Lung (tissue), 12 donors: ENCODE results near the gene KRTAP9-4. TPM values are rescaled to one million over a fixed set of nuclear protein-coding genes. Genes with fewer than 3 reads are reported as not detected.

ENCODE experiments used
- ATAC-seq: fragments of 200-7000 bp; cut with Tn5 transposase; one replicate; pipeline ENCODE4 v1.9.1; 2020; ENCODE audit warnings: moderate number of reproducible peaks; ENCODE audit not compliant: insufficient read depth, low FRiP score
- DNase-seq, 3 donors: peaks; one replicate each; pipeline ENCODE4 v3.0.0-alpha.2; 2013 to 2017
- H3K27ac ChIP-seq, 2 donors: one replicate each; pipeline ENCODE4 v1.5.1; 2013; ENCODE audit warnings: mild to moderate bottlenecking in 2 of 2, moderate library complexity in 2 of 2, control low read depth in 1 of 2, inconsistent platforms in 1 of 2, low read depth in 1 of 2, low read length in 1 of 2
- H3K27me3 ChIP-seq, 3 donors: one replicate each; pipeline ENCODE4 v1.5.1; 2013; ENCODE audit warnings: low read length in 2 of 3; ENCODE audit not compliant: control insufficient read depth in 3 of 3, insufficient read depth in 3 of 3
- H3K36me3 ChIP-seq, 4 donors: one replicate each; pipeline ENCODE4 v1.5.1; 2013; ENCODE audit warnings: low read length in 4 of 4, mild to moderate bottlenecking in 1 of 4, moderate library complexity in 1 of 4; ENCODE audit not compliant: control insufficient read depth in 4 of 4, insufficient read depth in 4 of 4
- H3K4me1 ChIP-seq, 5 donors: one replicate each; pipeline ENCODE4 v1.5.1; 2013; ENCODE audit warnings: low read length in 5 of 5, mild to moderate bottlenecking in 2 of 5, moderate library complexity in 1 of 5; ENCODE audit not compliant: control insufficient read depth in 5 of 5, insufficient read depth in 5 of 5
- H3K4me3 ChIP-seq: one replicate; pipeline ENCODE4 v1.5.1; 2013; ENCODE audit warnings: mild to moderate bottlenecking, control low read depth, moderate library complexity
- H3K9ac ChIP-seq, 2 donors: one replicate each; pipeline ENCODE4 v1.5.1; 2013; ENCODE audit warnings: low read length in 2 of 2, control low read depth in 1 of 2; ENCODE audit not compliant: insufficient read depth in 1 of 2
- H3K9me3 ChIP-seq, 4 donors: one replicate each; pipeline ENCODE4 v1.5.1; 2013; ENCODE audit warnings: low read length in 3 of 4, mild to moderate bottlenecking in 1 of 4, moderate library complexity in 1 of 4; ENCODE audit not compliant: control insufficient read depth in 4 of 4, insufficient read depth in 3 of 4
- CTCF ChIP-seq: IDR thresholded peaks from 2 replicates; pipeline ENCODE4 v1.5.1; 2012; ENCODE audit warnings: mild to moderate bottlenecking; ENCODE audit errors: control extremely low read depth, extremely low read depth
- WGBS, 2 donors: extraction: QIAGEN DNeasy Blood & Tissue Kit; methylation state at CpG; one replicate each; pipeline ENCODE4 v1.1.7; 2013; 5-methylcytosine and 5-hydroxymethylcytosine counted together
- polyA plus RNA-seq, 2 donors: library from polyadenylated mRNA; stranded (reverse); fragments of 200-250 nt; gene quantifications; one replicate each; pipeline ENCODE4 v1.2.1, GENCODE V29; 2013
- total RNA-seq, 2 donors: library from RNA; depleted of rRNA in 1 of 2; stranded (reverse); fragments of >200 nt in 1 of 2; gene quantifications; one replicate each; pipeline ENCODE4 v1.2.1, GENCODE V29; 2014 to 2021
- donor health status: control.
- donor health status: control.
- donor health status: Bipolar disorder and iron deficiency.
- donor health status: healthy.
- donor health status: DM: yes; HTN: yes; CAD: no.

The KRTAP9-4 gene
- total and polyA plus RNA-seq, 4 donors = not detected

DNA sequence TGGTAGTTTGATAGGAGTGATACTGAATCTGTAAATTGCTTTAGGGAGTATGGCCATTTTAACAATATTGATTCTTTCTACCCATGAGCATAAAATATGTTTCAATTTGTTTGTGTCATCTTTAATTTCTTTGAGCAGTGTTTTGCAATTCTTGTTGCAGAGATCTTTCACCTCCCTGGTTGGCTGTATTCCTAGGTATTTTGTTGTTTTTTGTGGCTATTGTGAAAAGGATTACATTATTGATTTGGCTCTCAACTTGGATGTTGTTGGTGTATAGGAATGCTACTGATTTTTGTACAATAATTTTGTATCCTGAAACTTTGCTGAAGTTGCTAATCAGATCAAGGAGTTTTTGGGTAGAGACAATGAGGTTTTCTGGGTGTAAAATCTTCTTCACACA is 8.9 kb downstream of the KRTAP9-4 start:
- Histone ChIP-seq H3K4me1 (no peaks in the 10 kb centered on the region), H3K4me3 (no peak overlapping the region), H3K9ac (no peak overlapping the region), H3K27ac (no peak overlapping the region), H3K36me3 (no peaks in the 10 kb centered on the region), H3K27me3 (peaks cover 0 to 9% (median 2%) of the 10 kb centered on the region in 3 donors), H3K9me3 (no peaks in the 10 kb centered on the region)
- DNase-seq = no peak
- no peak for ATAC-seq
- TF ChIP-seq CTCF = no peak

- H3K27ac ChIP-seq = no peak overlapping the region
- no peak overlapping the region for H3K4me3 ChIP-seq
- WGBS, 2 donors = 70 to 88% methylated on average over 2 of the region's 2 CpGs
- H3K36me3 ChIP-seq = no peaks in the 10 kb centered on the region
- peaks cover 0 to 5% (median 0%) of the 10 kb centered on the region in 3 donors for H3K27me3 ChIP-seq
- H3K4me1 ChIP-seq = no peaks in the 10 kb centered on the region
- no peak for ATAC-seq
- DNase-seq = no peak
- no peaks in the 10 kb centered on the region for H3K9me3 ChIP-seq
- H3K9ac ChIP-seq = no peak overlapping the region
- no peak for TF ChIP-seq CTCF
Measured at GRCh38 chr17:41263212-41263611, 13.7 kb downstream of the KRTAP9-4 start.

DNA sequence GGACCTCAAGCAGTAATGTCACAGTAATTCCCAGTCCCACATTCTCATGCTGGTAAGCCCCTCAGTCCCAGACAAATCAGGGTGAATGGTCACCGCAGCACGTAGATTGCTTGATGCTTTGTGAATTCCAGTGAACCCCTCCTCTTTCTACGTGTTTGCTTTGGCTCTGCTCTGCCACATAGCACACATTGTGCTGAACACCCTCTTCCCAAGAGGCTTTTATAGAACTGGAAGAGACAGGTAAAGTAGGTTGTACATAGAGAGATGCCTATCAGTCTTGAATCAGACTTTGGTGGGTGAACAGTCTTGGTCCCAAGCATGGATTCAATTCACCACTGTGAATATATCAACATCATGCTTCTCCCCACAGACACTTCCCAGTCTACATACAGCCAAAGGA is 15.1 kb downstream of the KRTAP9-4 start:
- no peak overlapping the region for H3K9ac ChIP-seq
- peaks cover 0 to 4% (median 0%) of the 10 kb centered on the region in 3 donors for H3K27me3 ChIP-seq
- DNase-seq (peak in 1 of 3 donors; percentile 7), ATAC-seq (no peak)
- no peak for TF ChIP-seq CTCF
- H3K4me3 ChIP-seq = no peak overlapping the region
- no peaks in the 10 kb centered on the region for H3K9me3 ChIP-seq
- no peaks in the 10 kb centered on the region for H3K4me1 ChIP-seq
- 61 to 81% methylated on average over 3 of the region's 3 CpGs for WGBS, 2 donors
- no peak overlapping the region for H3K27ac ChIP-seq
- H3K36me3 ChIP-seq = no peaks in the 10 kb centered on the region

DNA sequence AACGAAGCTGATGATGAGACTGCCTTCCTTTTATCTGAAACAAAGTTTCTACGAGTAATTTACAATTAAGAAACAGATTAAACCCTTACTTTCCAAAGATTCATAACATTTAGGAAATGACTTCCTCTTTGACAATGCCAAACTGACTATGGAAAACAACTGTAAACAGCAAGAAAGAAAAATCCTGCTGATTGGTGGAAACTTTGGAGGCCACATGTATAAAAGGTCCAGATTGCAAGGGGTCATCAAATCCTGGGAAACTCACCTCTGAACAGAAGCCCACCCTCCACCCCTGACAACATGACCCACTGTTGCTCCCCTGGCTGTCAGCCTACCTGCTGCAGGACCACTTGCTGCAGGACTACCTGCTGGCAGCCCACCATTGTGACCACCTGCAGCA is 15.6 kb downstream of the KRTAP9-4 start, which contains the start of gene KRTAP9-6:
Gene KRTAP9-6 (plus strand): TSS at position 301 of the 400 bp plus-strand sequence. CDS start 0 bp downstream, at position 301.
- WGBS, 2 donors = 34% methylated on average over 2 of the region's 2 CpGs
- Histone ChIP-seq H3K27ac (no peak within 1 kb of the TSS), H3K9ac (no peak within 1 kb of the TSS), H3K4me3 (no peak within 1 kb of the TSS), H3K27me3 (peaks cover 0 to 4% (median 0%) of the 10 kb centered on the region in 3 donors), H3K9me3 (no peaks in the 10 kb centered on the region), H3K4me1 (no peaks in the 10 kb centered on the region), H3K36me3 (no peaks in the 10 kb centered on the region)
- DNase-seq (no peak), ATAC-seq (no peak)
- TF ChIP-seq CTCF = no peak
